Neural cell (in vitro differentiated cells): ENCODE measurements around the gene MRTFB. TPM values are rescaled to one million over a fixed set of nuclear protein-coding genes. Genes with fewer than 3 reads are reported as not detected.

ENCODE experiments used
- H2AFZ ChIP-seq: fragments of 200-600, 300-800 bp; sonication (generic), shearing (Covaris generic); 2 replicates; pipeline ENCODE4 v1.6.0; 2014; ENCODE audit warnings: low read depth, mild to moderate bottlenecking, antibody characterized with exemption, low read length, moderate library complexity
- H3F3A ChIP-seq: fragments of 200-600 bp; shearing (Covaris generic); 2 replicates; pipeline ENCODE4 v1.6.1; 2016; ENCODE audit warnings: mild to moderate bottlenecking, moderate library complexity, mixed read lengths, antibody characterized with exemption, low read length; ENCODE audit not compliant: insufficient read depth, poor library complexity, severe bottlenecking
- H3K27ac ChIP-seq: fragments of 200-600, 300-800 bp; sonication (generic), shearing (Covaris generic); 2 replicates; pipeline ENCODE4 v1.5.1; 2014; ENCODE audit warnings: mild to moderate bottlenecking, low read length, moderate library complexity
- H3K27me3 ChIP-seq: fragments of 300-800, 200-600 bp; sonication (generic), shearing (Covaris generic); 2 replicates; pipeline ENCODE4 v1.6.0; 2014; ENCODE audit warnings: mild to moderate bottlenecking, low read depth, low read length, moderate library complexity; ENCODE audit not compliant: insufficient read depth
- H3K36me3 ChIP-seq: fragments of 300-800, 200-600 bp; sonication (generic), shearing (Covaris generic); 2 replicates; pipeline ENCODE4 v1.5.1; 2014; ENCODE audit warnings: mild to moderate bottlenecking, antibody characterized with exemption, low read length, moderate library complexity; ENCODE audit not compliant: insufficient read depth
- H3K4me2 ChIP-seq: fragments of 300-800, 200-600 bp; sonication (generic), shearing (Covaris generic); 2 replicates; pipeline ENCODE4 v1.6.0; 2014; ENCODE audit warnings: mild to moderate bottlenecking, low read length
- H3K4me3 ChIP-seq: fragments of 300-800, 200-600 bp; sonication (generic), shearing (Covaris generic); 2 replicates; pipeline ENCODE4 v1.5.1; 2014; ENCODE audit warnings: mild to moderate bottlenecking, low read length, moderate library complexity
- H3K79me2 ChIP-seq: fragments of 200-600 bp; shearing (Covaris generic); replicated peaks from 2 replicates; pipeline ENCODE4 v1.6.0; 2014; ENCODE audit warnings: mild to moderate bottlenecking, low read length, moderate library complexity; ENCODE audit not compliant: insufficient read depth
- H3K9ac ChIP-seq: fragments of 300-800, 200-600 bp; sonication (generic), shearing (Covaris generic); 2 replicates; pipeline ENCODE4 v1.6.1; 2016; ENCODE audit warnings: mild to moderate bottlenecking, low read length, mixed read lengths
- H3K9me2 ChIP-seq: fragments of 200-600 bp; shearing (Covaris generic); 2 replicates; pipeline ENCODE4 v1.6.1; 2016; ENCODE audit warnings: mild to moderate bottlenecking, low read length, mixed read lengths; ENCODE audit not compliant: insufficient read depth
- H3K9me3 ChIP-seq: fragments of 200-600, 300-800 bp; sonication (generic), shearing (Covaris generic); 2 replicates; pipeline ENCODE4 v1.6.1; 2016; ENCODE audit warnings: mild to moderate bottlenecking, mixed run types, low read length, moderate library complexity, mixed read lengths
- H4K20me1 ChIP-seq: fragments of 200-600 bp; shearing (Covaris generic); 2 replicates; pipeline ENCODE4 v1.6.1; 2016; ENCODE audit warnings: mild to moderate bottlenecking, mixed run types; ENCODE audit not compliant: insufficient read depth
- EP300 ChIP-seq: fragments of 450-650 bp; conservative IDR thresholded peaks from 2 replicates; pipeline ENCODE4 v1.6.1; 2014; ENCODE audit warnings: antibody characterized with exemption, mild to moderate bottlenecking, moderate library complexity; ENCODE audit not compliant: poor library complexity, severe bottlenecking
- EZH2 ChIP-seq: fragments of 200-600, 300-800 bp; shearing (Covaris generic), sonication (generic); IDR thresholded peaks from 2 replicates; pipeline ENCODE4 v1.6.1; 2014; ENCODE audit warnings: antibody characterized with exemption, low read length, borderline replicate concordance, mild to moderate bottlenecking; ENCODE audit not compliant: insufficient read depth, poor library complexity, severe bottlenecking
- MXI1 ChIP-seq: fragments of 450-650 bp; conservative IDR thresholded peaks from 2 replicates; pipeline ENCODE4 v1.6.1; 2014; ENCODE audit warnings: antibody characterized with exemption, mild to moderate bottlenecking; ENCODE audit not compliant: poor library complexity, severe bottlenecking
- POLR2AphosphoS5 ChIP-seq: IDR thresholded peaks from 2 replicates; pipeline ENCODE4 v1.6.1; 2012
- RAD21 ChIP-seq: fragments of 450-650 bp; conservative IDR thresholded peaks from 2 replicates; pipeline ENCODE4 v1.6.1; 2014; ENCODE audit warnings: antibody characterized with exemption, mild to moderate bottlenecking, moderate library complexity
- SMC3 ChIP-seq: fragments of 450-650 bp; conservative IDR thresholded peaks from 2 replicates; pipeline ENCODE4 v1.6.1; 2014; ENCODE audit warnings: antibody characterized with exemption, mild to moderate bottlenecking, moderate library complexity; ENCODE audit not compliant: poor library complexity
- TAF1 ChIP-seq: IDR thresholded peaks from 2 replicates; pipeline ENCODE4 v1.6.1; 2012; ENCODE audit warnings: low read depth
- polyA plus RNA-seq: library from polyadenylated mRNA; depleted of rRNA; stranded (reverse); fragments of >200 nt; gene quantifications from 2 replicates; pipeline ENCODE4 v1.2.3, GENCODE V29; 2014
- TF ChIP-seq, protein P1 (sequence below): IDR thresholded peaks from 2 replicates; pipeline ENCODE4 v1.6.1; 2012; ENCODE audit warnings: borderline replicate concordance
- TF ChIP-seq, protein P2 (sequence below): fragments of 450-650 bp; IDR thresholded peaks from 2 replicates; pipeline ENCODE4 v1.5.1; 2014; ENCODE audit warnings: antibody characterized with exemption, mild to moderate bottlenecking, moderate library complexity; ENCODE audit not compliant: poor library complexity, severe bottlenecking

Gene MRTFB
- polyA plus RNA-seq, 1 donor from 2014 or later: 18.6 TPM

DNA sequence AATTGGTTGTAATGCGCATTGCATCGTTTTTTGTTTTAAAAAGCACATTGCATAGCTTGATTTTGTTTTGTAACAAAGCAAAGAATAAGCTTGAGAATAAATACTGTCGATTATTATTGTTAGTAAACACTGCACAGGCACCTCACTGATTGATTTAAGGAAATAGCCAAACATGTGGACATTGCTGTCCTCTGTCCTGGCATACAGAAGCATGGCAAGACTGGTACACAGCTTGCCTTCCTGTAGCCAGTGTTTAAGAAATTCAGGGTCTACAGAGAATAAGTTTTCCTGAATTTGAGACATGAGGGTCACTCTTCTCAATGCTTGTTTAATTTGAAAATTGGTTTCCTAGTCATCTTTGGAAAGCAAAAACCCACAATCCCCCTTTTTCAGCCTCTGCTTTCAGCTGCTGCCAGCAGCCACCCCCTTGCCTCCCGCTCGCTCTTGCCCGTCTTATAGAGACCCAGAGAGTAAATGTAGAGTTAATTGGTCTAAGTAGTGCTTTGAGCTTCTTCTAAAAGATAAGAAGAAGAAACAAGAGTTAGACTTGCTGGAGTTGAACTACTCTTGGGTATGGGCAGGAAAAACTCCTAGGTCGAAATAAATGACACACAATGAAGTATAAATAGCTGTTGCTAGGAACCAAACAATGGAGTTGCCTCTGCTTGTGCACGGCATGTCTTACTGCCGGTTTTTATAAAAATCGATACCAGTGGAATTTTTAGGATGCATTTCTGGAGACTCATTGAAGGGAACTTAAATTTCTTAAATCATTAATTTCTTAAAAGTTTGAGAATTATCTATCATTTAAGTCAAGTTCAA lies 116.6 kb downstream of the MRTFB start:
- Histone ChIP-seq H3K9me2 (no peaks in the 10 kb centered on the region), H3K27me3 (no peaks in the 10 kb centered on the region), H3K4me3 (peak overlapping the region; percentile 62), H2AFZ (no peak overlapping the region), H3K36me3 (no peaks in the 10 kb centered on the region), H3K9ac (no peak overlapping the region), H4K20me1 (no peaks in the 10 kb centered on the region), H3K79me2 (no peaks in the 10 kb centered on the region), H3K4me2 (peak overlapping the region; percentile 71), H3K9me3 (no peaks in the 10 kb centered on the region), H3F3A (peaks cover 6% of the 10 kb centered on the region), H3K27ac (no peak overlapping the region)
- no peak for TF ChIP-seq SMC3
- TF ChIP-seq EZH2: no peak
- TF ChIP-seq, protein P1, sequence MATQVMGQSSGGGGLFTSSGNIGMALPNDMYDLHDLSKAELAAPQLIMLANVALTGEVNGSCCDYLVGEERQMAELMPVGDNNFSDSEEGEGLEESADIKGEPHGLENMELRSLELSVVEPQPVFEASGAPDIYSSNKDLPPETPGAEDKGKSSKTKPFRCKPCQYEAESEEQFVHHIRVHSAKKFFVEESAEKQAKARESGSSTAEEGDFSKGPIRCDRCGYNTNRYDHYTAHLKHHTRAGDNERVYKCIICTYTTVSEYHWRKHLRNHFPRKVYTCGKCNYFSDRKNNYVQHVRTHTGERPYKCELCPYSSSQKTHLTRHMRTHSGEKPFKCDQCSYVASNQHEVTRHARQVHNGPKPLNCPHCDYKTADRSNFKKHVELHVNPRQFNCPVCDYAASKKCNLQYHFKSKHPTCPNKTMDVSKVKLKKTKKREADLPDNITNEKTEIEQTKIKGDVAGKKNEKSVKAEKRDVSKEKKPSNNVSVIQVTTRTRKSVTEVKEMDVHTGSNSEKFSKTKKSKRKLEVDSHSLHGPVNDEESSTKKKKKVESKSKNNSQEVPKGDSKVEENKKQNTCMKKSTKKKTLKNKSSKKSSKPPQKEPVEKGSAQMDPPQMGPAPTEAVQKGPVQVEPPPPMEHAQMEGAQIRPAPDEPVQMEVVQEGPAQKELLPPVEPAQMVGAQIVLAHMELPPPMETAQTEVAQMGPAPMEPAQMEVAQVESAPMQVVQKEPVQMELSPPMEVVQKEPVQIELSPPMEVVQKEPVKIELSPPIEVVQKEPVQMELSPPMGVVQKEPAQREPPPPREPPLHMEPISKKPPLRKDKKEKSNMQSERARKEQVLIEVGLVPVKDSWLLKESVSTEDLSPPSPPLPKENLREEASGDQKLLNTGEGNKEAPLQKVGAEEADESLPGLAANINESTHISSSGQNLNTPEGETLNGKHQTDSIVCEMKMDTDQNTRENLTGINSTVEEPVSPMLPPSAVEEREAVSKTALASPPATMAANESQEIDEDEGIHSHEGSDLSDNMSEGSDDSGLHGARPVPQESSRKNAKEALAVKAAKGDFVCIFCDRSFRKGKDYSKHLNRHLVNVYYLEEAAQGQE: no peak
- no peak for TF ChIP-seq POLR2AphosphoS5
- TF ChIP-seq, protein P2, sequence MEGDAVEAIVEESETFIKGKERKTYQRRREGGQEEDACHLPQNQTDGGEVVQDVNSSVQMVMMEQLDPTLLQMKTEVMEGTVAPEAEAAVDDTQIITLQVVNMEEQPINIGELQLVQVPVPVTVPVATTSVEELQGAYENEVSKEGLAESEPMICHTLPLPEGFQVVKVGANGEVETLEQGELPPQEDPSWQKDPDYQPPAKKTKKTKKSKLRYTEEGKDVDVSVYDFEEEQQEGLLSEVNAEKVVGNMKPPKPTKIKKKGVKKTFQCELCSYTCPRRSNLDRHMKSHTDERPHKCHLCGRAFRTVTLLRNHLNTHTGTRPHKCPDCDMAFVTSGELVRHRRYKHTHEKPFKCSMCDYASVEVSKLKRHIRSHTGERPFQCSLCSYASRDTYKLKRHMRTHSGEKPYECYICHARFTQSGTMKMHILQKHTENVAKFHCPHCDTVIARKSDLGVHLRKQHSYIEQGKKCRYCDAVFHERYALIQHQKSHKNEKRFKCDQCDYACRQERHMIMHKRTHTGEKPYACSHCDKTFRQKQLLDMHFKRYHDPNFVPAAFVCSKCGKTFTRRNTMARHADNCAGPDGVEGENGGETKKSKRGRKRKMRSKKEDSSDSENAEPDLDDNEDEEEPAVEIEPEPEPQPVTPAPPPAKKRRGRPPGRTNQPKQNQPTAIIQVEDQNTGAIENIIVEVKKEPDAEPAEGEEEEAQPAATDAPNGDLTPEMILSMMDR: no peak
- no peak for TF ChIP-seq EP300
- TF ChIP-seq TAF1: no peak
- no peak for TF ChIP-seq MXI1
- TF ChIP-seq RAD21: no peak

DNA sequence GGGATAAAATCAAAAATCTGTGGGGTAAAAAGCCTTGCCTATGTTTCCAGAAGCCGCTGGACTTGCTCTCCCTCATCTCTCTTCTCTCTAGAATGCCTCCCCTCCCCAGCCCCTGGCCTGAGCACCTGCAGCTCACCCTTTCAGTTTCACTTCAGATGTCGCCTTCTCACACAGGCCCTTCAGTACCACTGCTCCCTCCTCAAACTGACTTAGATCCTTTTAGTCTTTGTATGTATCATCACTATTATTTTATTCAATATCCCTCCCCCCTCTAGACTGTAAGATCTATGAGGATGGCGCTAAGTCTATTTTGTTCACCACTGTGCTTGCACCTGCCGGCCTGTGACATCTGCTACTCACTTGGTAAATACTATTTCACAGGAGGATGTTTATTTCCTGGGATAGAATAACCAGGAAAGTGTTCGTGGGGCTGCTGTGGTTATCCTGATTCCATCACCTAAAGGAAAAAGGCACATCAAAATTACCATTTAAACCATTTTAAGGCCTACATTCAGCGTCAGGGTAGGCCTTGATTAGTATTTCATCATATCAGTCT lies 122.3 kb downstream of the MRTFB start:
- Histone ChIP-seq H3K36me3 (no peaks in the 10 kb centered on the region), H3K79me2 (no peaks in the 10 kb centered on the region), H4K20me1 (no peaks in the 10 kb centered on the region), H3F3A (peaks cover 5% of the 10 kb centered on the region), H3K27me3 (no peaks in the 10 kb centered on the region), H3K9ac (no peak overlapping the region), H2AFZ (no peak overlapping the region), H3K9me3 (no peaks in the 10 kb centered on the region), H3K27ac (no peak overlapping the region), H3K9me2 (no peaks in the 10 kb centered on the region), H3K4me2 (no peak overlapping the region), H3K4me3 (no peak overlapping the region)
- TF ChIP-seq, protein P1: no peak
- no peak for TF ChIP-seq POLR2AphosphoS5
- no peak for TF ChIP-seq EZH2
- no peak for TF ChIP-seq EP300
- TF ChIP-seq, protein P2: no peak
- no peak for TF ChIP-seq TAF1
- no peak for TF ChIP-seq SMC3
- no peak for TF ChIP-seq MXI1
- no peak for TF ChIP-seq RAD21
